ENCODE measurements around the gene RNF150.

RNF150 gene

DNA sequence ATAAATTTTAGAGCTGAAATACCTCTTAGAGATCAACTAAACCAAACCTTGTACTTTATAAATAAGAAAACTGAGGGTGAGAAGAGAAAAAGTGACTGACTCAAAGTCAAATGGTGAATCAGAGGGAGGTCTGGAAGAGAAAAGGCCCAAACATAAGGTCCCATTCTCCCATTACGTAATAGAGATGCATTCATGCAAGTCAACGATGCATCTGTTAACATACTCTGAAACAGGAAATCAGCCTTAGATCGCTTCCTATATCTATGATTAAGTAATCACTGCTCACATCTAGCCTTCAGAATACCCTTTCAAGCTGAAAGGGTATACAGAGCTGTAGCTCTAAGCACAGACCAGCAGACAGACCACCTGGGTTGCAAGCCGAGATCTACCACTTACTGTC is 6.5 kb downstream of the RNF150 start:
- TF ChIP-seq, protein P1, sequence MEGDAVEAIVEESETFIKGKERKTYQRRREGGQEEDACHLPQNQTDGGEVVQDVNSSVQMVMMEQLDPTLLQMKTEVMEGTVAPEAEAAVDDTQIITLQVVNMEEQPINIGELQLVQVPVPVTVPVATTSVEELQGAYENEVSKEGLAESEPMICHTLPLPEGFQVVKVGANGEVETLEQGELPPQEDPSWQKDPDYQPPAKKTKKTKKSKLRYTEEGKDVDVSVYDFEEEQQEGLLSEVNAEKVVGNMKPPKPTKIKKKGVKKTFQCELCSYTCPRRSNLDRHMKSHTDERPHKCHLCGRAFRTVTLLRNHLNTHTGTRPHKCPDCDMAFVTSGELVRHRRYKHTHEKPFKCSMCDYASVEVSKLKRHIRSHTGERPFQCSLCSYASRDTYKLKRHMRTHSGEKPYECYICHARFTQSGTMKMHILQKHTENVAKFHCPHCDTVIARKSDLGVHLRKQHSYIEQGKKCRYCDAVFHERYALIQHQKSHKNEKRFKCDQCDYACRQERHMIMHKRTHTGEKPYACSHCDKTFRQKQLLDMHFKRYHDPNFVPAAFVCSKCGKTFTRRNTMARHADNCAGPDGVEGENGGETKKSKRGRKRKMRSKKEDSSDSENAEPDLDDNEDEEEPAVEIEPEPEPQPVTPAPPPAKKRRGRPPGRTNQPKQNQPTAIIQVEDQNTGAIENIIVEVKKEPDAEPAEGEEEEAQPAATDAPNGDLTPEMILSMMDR (IDR thresholded peaks at IDR 0.05): no peak

DNA sequence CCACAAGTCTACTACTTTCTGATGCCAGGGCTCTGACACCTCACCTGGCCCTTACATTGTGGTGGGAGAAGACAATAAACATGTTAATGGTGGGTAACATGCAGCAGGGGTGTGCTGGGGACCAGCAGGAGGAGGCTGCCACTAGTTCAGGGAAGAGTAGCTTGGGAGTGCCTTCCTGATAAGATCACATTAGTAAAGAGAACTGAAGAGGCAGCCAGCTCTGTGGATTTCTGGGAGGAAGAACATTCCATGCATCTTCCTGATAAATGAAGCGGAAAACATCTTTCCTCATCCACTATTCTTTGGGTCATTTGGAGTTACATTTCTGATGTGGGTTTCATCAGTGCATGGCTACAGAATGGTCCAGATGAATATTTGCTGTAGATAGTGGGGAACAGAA is 9.0 kb downstream of the RNF150 start:
- TF ChIP-seq, protein P1 (IDR thresholded peaks at IDR 0.05): no peak

DNA sequence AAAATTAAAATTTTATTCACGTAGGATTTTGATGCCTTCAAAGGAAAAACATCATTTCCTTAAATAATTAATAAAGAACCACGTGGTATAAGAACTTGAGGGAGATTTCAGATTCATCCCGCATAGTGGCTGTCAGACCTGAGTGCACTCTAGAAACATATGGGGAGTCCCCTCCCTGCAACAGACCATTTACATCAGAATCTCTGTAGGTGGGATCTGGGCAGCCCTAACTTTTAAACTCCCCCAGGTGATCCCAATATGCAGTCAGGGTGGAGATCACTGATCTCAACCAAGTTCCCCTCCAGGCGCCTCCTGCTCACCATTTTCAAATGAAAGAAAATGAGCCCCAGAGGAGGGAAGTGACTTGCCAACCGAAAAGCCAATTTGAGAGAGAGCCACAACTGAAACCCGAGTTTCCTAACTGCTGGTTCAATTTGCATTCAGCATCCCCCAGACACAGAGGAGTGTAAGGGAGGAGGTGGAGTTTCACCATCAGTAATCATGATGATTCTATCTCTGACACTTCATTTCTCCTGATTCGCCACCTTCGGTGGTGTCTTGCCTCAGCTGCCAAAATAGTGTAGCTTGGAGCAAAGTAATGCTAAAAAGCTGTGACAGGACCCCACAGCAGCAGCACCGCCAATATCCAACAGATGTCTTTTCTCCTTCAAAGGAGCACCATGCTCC is 11.4 kb downstream of the RNF150 start:
- TF ChIP-seq, protein P1 (IDR thresholded peaks at IDR 0.05): no peak

DNA sequence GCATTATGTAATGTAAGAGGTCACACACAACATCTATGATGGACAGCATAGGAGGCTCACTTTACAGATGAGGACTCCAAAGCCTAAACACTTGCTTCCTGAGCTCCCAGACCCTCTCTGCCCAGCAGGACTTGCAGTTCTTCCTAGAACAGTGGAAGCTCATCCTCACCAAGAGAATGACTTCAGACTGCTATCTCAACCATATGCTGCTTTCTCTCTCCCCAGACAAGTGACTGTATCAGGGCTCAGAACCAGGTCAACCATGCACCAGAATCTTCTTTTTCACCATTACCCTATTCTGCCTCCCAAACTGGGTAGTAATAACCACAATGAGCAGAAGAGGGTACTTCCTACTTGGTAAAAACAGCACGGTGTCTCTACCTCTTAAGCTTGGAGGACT is 12.2 kb downstream of the RNF150 start:
- TF ChIP-seq, protein P1 (IDR thresholded peaks at IDR 0.05): no peak

DNA sequence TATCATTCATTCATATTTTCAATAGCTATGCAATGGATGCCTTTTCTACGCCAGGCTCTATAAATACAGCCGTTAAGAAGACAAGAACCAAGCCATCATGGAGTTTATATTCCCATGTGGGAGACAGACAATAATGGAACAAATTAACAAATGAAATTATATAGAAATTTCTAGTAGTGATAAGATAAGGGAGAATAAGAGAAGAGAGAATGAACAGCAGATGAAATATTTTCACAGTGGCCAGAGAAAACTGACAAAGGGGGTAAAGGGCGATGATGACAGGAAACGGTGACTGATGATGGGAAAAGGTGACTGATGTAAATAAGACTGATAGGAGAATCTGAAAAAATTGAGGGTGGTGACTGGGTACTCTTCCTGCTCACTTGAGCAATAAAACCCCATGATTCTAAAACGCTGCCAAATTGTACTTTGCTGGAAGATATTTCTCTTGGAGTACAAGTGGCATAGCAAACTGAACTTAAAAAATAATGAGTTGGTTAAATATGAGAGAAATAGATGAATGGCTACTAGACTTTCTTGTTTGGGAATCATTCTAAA is 13.2 kb downstream of the RNF150 start:
- TF ChIP-seq, protein P1 (IDR thresholded peaks at IDR 0.05): no peak

DNA sequence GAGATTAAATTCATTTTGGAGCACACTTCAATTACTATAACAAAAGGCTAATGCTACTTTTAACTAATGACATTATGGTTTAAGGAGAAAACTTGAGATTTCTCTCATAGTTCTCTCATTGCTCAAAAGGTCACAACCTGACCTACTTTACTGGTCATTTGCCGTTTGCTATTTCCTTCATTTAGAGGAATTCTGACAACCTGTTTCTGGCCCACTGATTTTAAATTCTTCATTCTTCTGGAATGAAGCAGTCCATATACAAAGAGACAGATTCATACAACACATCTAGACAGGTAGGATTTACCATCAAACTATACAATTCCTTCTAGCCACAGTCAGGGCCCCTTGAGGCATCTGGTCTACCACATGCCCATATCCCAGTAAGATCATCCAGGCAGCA is 14.2 kb downstream of the RNF150 start:
- TF ChIP-seq, protein P1 (IDR thresholded peaks at IDR 0.05): no peak

DNA sequence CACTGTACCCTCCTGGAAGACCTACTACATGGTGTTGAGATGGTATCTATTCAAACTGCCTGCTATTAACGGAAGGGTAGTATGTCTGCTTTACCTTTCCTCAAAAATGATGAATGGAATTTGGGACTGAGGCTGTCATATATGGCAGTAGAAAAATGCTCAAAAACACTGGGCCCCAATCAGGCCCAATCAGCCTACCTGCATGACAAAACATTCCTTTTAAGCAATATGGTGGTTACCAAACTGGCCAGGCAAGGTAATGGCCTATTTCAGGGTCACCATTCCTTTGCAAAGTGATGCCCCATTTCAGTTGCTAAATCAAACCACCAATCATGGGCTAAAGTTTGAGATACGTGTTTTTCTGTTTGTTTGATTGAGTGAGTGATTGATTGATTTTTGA is 14.9 kb downstream of the RNF150 start:
- TF ChIP-seq, protein P1 (IDR thresholded peaks at IDR 0.05): no peak

Measured in LNCAP (cell line).